ENCODE data around the gene RBCK1.
"Not testable (repeated sequence)": the region's sequence is repeated elsewhere in the genome, so short reads cannot be mapped to it uniquely, and the experiment has no call there.

Gene RBCK1

DNA sequence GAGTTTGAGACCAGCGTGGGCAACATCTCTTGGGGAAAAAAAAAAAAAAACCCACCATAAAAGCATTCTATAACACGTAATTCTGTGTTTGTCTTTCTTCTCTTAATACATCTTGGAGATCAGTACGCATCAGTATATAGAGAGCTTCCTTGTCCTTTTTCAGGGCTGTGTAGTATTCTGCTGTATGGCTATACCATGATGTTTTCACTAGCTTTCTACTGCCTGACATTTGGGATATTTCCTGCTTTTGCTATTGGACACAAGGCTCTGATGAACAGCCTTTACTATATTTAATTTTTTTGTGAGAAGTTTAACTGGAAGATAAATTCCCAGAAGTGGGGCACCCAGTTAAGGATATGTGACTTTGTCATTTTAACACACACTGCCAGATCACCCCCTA lies 20.6 kb upstream of the RBCK1 start:
- no peak overlapping the region for H3K4me3 ChIP-seq (ENCODE audit: low read depth, low read length)
- TF ChIP-seq, protein P1, sequence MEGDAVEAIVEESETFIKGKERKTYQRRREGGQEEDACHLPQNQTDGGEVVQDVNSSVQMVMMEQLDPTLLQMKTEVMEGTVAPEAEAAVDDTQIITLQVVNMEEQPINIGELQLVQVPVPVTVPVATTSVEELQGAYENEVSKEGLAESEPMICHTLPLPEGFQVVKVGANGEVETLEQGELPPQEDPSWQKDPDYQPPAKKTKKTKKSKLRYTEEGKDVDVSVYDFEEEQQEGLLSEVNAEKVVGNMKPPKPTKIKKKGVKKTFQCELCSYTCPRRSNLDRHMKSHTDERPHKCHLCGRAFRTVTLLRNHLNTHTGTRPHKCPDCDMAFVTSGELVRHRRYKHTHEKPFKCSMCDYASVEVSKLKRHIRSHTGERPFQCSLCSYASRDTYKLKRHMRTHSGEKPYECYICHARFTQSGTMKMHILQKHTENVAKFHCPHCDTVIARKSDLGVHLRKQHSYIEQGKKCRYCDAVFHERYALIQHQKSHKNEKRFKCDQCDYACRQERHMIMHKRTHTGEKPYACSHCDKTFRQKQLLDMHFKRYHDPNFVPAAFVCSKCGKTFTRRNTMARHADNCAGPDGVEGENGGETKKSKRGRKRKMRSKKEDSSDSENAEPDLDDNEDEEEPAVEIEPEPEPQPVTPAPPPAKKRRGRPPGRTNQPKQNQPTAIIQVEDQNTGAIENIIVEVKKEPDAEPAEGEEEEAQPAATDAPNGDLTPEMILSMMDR (IDR thresholded peaks at IDR 0.05; ENCODE audit: low read depth, low read length), result no peak

DNA sequence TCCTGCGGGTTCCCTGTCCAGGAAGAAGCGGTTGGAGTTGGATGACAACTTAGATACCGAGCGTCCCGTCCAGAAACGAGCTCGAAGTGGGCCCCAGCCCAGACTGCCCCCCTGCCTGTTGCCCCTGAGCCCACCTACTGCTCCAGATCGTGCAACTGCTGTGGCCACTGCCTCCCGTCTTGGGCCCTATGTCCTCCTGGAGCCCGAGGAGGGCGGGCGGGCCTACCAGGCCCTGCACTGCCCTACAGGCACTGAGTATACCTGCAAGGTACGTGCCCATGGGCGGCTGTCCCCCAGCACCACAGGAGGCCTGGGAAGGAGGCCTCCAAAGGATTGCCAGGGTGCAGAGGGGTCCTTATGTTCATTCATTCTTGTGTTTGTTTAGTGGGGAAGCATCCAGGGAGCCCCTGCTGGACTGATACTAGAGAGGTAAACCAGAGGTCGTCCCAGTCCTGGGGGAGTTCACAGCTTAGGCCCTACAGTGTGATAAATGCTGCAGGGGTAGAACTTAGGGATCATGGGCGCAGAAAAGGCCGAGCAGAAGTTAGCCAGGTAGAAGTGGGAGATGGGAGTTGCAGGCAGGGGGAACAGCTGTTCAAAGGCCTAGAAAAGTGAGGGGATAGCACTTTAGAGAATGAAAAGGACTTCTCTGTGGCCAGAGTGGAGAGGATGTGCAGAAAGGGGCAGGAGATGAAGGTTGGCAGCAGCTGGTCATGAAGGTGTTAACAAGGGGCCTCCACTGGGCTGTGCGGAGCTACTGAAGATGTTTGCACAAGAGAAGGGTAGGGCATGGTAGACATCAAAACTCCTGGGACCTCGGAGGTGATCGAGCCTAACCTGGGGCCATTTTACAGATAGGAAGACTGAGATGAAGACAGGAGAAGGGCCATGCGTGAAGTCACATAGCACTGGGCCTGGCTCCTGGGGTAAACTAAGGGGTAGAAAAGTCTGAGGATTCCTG lies 19.8 kb upstream of the RBCK1 start:
- TF ChIP-seq, protein P1 (IDR thresholded peaks at IDR 0.05; ENCODE audit: low read depth, low read length), result no peak
- no peak overlapping the region for H3K4me3 ChIP-seq (ENCODE audit: low read depth, low read length)

DNA sequence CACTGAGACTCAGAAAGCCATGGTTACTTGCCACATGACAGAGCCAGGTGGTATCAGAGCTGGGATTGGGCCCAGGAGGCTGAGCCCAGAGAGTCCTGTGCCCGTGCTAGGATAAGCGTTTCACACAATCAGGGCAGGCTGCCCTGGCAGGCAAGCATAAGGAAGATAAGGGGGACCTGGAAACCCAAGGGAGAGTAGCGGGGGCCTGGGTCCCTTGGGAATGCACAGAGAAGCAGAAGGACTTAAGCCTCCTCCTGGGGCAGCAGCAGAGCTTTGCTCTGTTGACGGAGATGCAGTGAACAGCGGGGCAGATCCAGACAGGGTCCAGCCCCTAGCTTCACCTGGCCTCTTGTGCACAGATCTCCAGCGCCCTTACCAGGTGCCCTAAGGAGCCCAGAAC lies 18.9 kb upstream of the RBCK1 start:
- TF ChIP-seq, protein P1 (IDR thresholded peaks at IDR 0.05; ENCODE audit: low read depth, low read length), result no peak
- H3K4me3 ChIP-seq (ENCODE audit: low read depth, low read length), result no peak overlapping the region

DNA sequence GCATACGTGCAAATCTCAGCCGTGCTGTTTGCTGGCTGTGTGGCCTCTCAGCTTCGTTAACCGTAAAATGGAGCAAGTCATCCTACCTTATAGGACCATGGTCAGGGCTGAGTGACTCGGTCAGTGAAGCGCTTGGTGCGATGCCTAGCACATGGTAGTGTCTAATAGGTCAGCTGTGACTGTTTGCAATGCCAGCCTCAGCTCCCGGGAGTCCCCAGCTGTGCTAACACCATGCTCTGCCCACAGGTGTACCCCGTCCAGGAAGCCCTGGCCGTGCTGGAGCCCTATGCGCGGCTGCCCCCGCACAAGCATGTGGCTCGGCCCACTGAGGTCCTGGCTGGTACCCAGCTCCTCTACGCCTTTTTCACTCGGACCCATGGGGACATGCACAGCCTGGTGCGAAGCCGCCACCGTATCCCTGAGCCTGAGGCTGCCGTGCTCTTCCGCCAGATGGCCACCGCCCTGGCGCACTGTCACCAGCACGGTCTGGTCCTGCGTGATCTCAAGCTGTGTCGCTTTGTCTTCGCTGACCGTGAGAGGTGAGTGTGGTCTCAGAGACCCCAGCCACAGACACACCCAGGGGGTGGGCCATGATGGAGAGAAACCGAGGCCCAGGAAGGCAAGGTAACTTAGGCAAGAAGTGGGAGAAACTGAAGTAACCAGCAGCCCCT lies 16.9 kb upstream of the RBCK1 start:
- no peak overlapping the region for H3K4me3 ChIP-seq (ENCODE audit: low read depth, low read length)
- TF ChIP-seq, protein P1 (IDR thresholded peaks at IDR 0.05; ENCODE audit: low read depth, low read length), result no peak

DNA sequence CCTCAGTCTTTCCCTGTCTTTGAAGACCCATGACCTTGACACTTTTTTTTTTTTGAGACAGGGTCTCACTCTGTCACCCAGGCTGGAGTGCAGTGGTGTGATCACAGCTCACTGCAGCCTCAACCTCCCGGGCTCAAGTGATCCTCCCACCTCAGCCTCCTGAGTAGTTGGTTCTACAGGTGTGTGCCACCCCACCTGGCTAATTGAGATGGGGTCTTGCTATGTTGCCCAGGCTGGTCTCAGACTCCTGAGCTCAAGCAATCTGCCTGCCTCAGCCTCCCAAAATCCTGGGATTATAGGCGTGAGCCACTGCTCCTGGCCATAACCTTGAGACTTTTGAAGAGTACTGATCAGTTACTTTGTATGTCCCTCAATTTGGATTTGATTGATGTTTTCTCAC lies 14.8 kb upstream of the RBCK1 start:
- H3K4me3 ChIP-seq (ENCODE audit: low read depth, low read length), result not testable (repeated sequence)

DNA sequence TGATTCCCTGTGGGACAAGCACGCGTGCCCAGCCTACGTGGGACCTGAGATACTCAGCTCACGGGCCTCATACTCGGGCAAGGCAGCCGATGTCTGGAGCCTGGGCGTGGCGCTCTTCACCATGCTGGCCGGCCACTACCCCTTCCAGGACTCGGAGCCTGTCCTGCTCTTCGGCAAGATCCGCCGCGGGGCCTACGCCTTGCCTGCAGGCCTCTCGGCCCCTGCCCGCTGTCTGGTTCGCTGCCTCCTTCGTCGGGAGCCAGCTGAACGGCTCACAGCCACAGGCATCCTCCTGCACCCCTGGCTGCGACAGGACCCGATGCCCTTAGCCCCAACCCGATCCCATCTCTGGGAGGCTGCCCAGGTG lies 11.9 kb upstream of the RBCK1 start:
- no peak overlapping the region for H3K4me3 ChIP-seq (ENCODE audit: low read depth, low read length)
- TF ChIP-seq, protein P1 (IDR thresholded peaks at IDR 0.05; ENCODE audit: low read depth, low read length), result no peak

DNA sequence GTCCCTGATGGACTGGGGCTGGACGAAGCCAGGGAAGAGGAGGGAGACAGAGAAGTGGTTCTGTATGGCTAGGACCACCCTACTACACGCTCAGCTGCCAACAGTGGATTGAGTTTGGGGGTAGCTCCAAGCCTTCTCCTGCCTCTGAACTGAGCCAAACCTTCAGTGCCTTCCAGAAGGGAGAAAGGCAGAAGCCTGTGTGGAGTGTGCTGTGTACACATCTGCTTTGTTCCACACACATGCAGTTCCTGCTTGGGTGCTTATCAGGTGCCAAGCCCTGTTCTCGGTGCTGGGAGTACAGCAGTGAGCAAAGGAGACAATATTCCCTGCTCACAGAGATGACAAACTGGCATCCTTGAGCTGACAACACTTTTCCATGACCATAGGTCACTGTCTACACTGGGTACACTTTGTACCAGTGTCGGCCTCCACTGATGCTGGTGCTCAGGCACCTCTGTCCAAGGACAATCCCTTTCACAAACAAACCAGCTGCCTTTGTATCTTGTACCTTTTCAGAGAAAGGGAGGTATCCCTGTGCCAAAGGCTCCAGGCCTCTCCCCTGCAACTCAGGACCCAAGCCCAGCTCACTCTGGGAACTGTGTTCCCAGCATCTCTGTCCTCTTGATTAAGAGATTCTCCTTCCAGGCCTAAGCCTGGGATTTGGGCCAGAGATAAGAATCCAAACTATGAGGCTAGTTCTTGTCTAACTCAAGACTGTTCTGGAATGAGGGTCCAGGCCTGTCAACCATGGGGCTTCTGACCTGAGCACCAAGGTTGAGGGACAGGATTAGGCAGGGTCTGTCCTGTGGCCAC lies 11.3 kb upstream of the RBCK1 start:
- TF ChIP-seq, protein P1 (IDR thresholded peaks at IDR 0.05; ENCODE audit: low read depth, low read length), result no peak

More for the DNA sequence above, 11.3 kb upstream of the RBCK1 start:
- no peak overlapping the region for H3K4me3 ChIP-seq (ENCODE audit: low read depth, low read length)

Measured in WI38 (cell line).